ENCODE results near the gene ARVCF. TPM values are rescaled to one million over a fixed set of nuclear protein-coding genes. Genes with fewer than 3 reads are reported as not detected.

Gene ARVCF
- total and polyA plus RNA-seq, 9 of the 15 experiments (the other 6 are each of a cell fraction or from before 2014, with no cell fraction given): 0.03 to 97.4 (median 15.6) TPM

DNA sequence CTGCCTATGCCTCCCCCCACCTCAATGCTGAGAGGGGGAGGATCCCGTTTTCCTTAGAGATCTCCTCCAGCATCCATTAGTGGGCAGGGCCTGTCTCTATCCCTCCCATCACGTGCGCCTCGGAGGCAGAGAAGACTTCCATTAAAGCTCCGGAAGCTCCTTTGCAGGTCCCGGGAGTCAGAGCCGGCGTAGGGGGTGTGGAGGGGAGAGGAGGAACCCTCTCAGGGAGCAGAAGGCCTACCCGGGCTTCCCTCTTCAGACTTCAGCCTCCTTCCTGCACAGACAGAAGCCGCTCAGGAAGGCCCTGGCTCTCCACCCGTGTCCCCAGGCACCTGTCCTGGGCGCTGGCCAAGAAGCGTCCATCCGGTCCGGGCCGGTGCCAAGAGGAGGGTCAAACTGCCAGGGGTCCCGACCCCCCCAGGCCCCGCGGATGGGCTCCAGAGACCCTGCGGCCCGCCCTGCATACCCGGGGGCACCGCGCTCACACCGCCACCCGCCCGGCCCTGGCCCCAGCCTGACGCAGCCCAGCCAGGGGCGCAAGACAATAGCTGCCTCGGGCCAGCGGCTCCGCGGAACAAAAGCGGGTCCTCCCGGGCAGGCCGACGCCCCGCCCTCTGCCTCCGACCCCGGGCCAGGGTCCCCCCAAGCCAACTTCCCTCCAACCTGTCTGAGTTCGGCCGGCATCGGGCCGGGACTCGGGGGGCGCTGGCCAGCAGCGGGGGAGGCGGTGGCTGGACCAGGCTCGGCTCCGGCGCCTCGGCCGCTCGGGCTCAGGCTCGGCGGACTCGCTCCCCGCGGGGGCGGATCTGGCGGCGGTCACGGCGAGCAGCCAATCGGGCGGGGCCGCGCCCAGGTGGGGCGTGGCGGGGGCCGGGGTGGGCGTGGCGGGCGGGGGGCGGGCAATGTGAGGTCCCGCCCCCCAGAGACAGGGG lies 29.9 kb downstream of the ARVCF start (continued):
- peak; percentile 78 for TF ChIP-seq ETV1 (tag; conservative IDR thresholded peaks at IDR 0.05; ENCODE audit: low read depth)
- TF ChIP-seq, protein P1, sequence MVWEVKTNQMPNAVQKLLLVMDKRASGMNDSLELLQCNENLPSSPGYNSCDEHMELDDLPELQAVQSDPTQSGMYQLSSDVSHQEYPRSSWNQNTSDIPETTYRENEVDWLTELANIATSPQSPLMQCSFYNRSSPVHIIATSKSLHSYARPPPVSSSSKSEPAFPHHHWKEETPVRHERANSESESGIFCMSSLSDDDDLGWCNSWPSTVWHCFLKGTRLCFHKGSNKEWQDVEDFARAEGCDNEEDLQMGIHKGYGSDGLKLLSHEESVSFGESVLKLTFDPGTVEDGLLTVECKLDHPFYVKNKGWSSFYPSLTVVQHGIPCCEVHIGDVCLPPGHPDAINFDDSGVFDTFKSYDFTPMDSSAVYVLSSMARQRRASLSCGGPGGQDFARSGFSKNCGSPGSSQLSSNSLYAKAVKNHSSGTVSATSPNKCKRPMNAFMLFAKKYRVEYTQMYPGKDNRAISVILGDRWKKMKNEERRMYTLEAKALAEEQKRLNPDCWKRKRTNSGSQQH (CRISPR knock-in tag; IDR thresholded peaks at IDR 0.05): no peak; the same call in 1 of the 2 replicates
- no peak for TF ChIP-seq ZNF507 (tag; conservative IDR thresholded peaks at IDR 0.05)
- TF ChIP-seq FOS (IDR thresholded peaks at IDR 0.05; ENCODE audit: extremely low read depth, insufficient read length): no peak
- TF ChIP-seq, protein P2, sequence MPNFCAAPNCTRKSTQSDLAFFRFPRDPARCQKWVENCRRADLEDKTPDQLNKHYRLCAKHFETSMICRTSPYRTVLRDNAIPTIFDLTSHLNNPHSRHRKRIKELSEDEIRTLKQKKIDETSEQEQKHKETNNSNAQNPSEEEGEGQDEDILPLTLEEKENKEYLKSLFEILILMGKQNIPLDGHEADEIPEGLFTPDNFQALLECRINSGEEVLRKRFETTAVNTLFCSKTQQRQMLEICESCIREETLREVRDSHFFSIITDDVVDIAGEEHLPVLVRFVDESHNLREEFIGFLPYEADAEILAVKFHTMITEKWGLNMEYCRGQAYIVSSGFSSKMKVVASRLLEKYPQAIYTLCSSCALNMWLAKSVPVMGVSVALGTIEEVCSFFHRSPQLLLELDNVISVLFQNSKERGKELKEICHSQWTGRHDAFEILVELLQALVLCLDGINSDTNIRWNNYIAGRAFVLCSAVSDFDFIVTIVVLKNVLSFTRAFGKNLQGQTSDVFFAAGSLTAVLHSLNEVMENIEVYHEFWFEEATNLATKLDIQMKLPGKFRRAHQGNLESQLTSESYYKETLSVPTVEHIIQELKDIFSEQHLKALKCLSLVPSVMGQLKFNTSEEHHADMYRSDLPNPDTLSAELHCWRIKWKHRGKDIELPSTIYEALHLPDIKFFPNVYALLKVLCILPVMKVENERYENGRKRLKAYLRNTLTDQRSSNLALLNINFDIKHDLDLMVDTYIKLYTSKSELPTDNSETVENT (CRISPR knock-in tag; IDR thresholded peaks at IDR 0.05): peak; percentile 76; the same call in 1 of the 2 replicates
- TF ChIP-seq NCOA6 (IDR thresholded peaks at IDR 0.05): no peak
- no peak for TF ChIP-seq NCOA1 (IDR thresholded peaks at IDR 0.05; ENCODE audit: low read depth)
- no peak for TF ChIP-seq ZNF174 (CRISPR knock-in tag; IDR thresholded peaks at IDR 0.05)
- TF ChIP-seq ZNF24 (IDR thresholded peaks at IDR 0.05): no peak
- peak; percentile 8; the same call in 1 of the 2 replicates for TF ChIP-seq CREM (IDR thresholded peaks at IDR 0.05; ENCODE audit: low read depth)
- TF ChIP-seq, protein P3, sequence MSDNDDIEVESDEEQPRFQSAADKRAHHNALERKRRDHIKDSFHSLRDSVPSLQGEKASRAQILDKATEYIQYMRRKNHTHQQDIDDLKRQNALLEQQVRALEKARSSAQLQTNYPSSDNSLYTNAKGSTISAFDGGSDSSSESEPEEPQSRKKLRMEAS (CRISPR knock-in tag; IDR thresholded peaks at IDR 0.05): no peak
- TF ChIP-seq HEY1 (CRISPR knock-in tag; IDR thresholded peaks at IDR 0.05; ENCODE audit: borderline replicate concordance): no peak
- no peak for TF ChIP-seq NELFE (IDR thresholded peaks at IDR 0.05; ENCODE audit: insufficient read depth, insufficient read length)
- TF ChIP-seq, protein P4, sequence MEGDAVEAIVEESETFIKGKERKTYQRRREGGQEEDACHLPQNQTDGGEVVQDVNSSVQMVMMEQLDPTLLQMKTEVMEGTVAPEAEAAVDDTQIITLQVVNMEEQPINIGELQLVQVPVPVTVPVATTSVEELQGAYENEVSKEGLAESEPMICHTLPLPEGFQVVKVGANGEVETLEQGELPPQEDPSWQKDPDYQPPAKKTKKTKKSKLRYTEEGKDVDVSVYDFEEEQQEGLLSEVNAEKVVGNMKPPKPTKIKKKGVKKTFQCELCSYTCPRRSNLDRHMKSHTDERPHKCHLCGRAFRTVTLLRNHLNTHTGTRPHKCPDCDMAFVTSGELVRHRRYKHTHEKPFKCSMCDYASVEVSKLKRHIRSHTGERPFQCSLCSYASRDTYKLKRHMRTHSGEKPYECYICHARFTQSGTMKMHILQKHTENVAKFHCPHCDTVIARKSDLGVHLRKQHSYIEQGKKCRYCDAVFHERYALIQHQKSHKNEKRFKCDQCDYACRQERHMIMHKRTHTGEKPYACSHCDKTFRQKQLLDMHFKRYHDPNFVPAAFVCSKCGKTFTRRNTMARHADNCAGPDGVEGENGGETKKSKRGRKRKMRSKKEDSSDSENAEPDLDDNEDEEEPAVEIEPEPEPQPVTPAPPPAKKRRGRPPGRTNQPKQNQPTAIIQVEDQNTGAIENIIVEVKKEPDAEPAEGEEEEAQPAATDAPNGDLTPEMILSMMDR (IDR thresholded peaks at IDR 0.05 in 2 of 3, conservative IDR thresholded peaks at IDR 0.05 in 1 of 3; ENCODE audit: insufficient read depth in 2 of 3, low read depth in 1 of 3, low read length in 3 of 3): peak in 2 of 3 experiments; percentile 14 to 20; a peak in 1 of 6 replicates
- TF ChIP-seq SMARCA4 (IDR thresholded peaks at IDR 0.05): no peak
- TF ChIP-seq TOE1 (IDR thresholded peaks at IDR 0.05; ENCODE audit: borderline replicate concordance): no peak
- no peak for TF ChIP-seq TOE1 (CRISPR knock-in tag; IDR thresholded peaks at IDR 0.05; ENCODE audit: borderline replicate concordance, low read depth)
- TF ChIP-seq NUFIP1 (IDR thresholded peaks at IDR 0.05; ENCODE audit: partially characterized antibody): peak; percentile 64
- TF ChIP-seq MAZ (CRISPR knock-in tag; conservative IDR thresholded peaks at IDR 0.05 in 1 of 2, IDR thresholded peaks at IDR 0.05 in 1 of 2): peak in 1 of 2 experiments; percentile 93; a peak in 3 of 4 replicates
- no peak for TF ChIP-seq ZNF354B (CRISPR knock-in tag; IDR thresholded peaks at IDR 0.05)
- TF ChIP-seq, protein P5, sequence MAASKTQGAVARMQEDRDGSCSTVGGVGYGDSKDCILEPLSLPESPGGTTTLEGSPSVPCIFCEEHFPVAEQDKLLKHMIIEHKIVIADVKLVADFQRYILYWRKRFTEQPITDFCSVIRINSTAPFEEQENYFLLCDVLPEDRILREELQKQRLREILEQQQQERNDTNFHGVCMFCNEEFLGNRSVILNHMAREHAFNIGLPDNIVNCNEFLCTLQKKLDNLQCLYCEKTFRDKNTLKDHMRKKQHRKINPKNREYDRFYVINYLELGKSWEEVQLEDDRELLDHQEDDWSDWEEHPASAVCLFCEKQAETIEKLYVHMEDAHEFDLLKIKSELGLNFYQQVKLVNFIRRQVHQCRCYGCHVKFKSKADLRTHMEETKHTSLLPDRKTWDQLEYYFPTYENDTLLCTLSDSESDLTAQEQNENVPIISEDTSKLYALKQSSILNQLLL (CRISPR knock-in tag; IDR thresholded peaks at IDR 0.05; ENCODE audit: borderline replicate concordance): no peak

All from K562 (cell line).